AG04449 (cell line): Measurements from ENCODE around the gene MGA.

ENCODE experiments used
- CTCF ChIA-PET: fragments of 350-600 bp; formaldehyde crosslinking; extraction: SDS; loops from one replicate; lab custom pipeline; 2021; ENCODE audit warnings: antibody characterized with exemption; lab: Yijun Ruan, JAX
- POLR2A ChIA-PET: fragments of 400-600, 350-600 bp; formaldehyde crosslinking; extraction: SDS; loops from one replicate; lab custom pipeline; 2020; ENCODE audit warnings: antibody characterized with exemption, inconsistent platforms; lab: Yijun Ruan, JAX
- DNase-seq: peaks from one replicate; pipeline ENCODE4 v3.0.0-alpha.2; 2010; ENCODE audit warnings: low read depth, low spot score
- H3K4me3 ChIP-seq: 2 replicates; pipeline ENCODE4 v1.5.1; 2011; ENCODE audit warnings: low read depth, mild to moderate bottlenecking, control low read depth, low read length
- CTCF ChIP-seq: IDR thresholded peaks from one replicate; pipeline ENCODE4 v1.5.1; 2011; ENCODE audit warnings: mild to moderate bottlenecking, moderate library complexity, low read length, control low read depth, inconsistent platforms; ENCODE audit not compliant: insufficient read depth; ENCODE audit errors: missing control alignments

The MGA gene

GRCh38 chr15:41629463-41629862, 30.7 kb upstream of the MGA start:
- POLR2A ChIA-PET, result no interaction called here
- no peak overlapping the region for H3K4me3 ChIP-seq
- DNase-seq, result no peak
- no peak for TF ChIP-seq CTCF
- CTCF ChIA-PET, result interaction anchor here (0.7 kb wide), 1 partner anchor 164 kb away, joined by 4 read pairs; no protein-coding TSS in a partner anchor

- no peak overlapping the region for H3K4me3 ChIP-seq
- ChIA-PET POLR2A (no interaction called here), CTCF (no interaction called here)
- DNase-seq, result no peak
- no peak for TF ChIP-seq CTCF
Measured at GRCh38 chr15:41629883-41630282, 30.3 kb upstream of the MGA start.

GRCh38 chr15:41630616-41631217, 29.5 kb upstream of the MGA start:
- no peak for DNase-seq
- no peak for TF ChIP-seq CTCF
- CTCF ChIA-PET, result no interaction called here
- no peak overlapping the region for H3K4me3 ChIP-seq
- POLR2A ChIA-PET, result no interaction called here

- TF ChIP-seq CTCF, result no peak
- POLR2A ChIA-PET, result no interaction called here
- CTCF ChIA-PET, result interaction anchor here (2.1 kb wide), 1 partner anchor 28 kb away, joined by 5 read pairs; no protein-coding TSS in a partner anchor
Measured at GRCh38 chr15:41631880-41632470, 28.2 kb upstream of the MGA start.

GRCh38 chr15:41633609-41634008, 26.6 kb upstream of the MGA start:
- POLR2A ChIA-PET, result no interaction called here
- CTCF ChIA-PET, result interaction anchor here (0.6 to 2.1 kb wide), 3 partner anchors 30 to 168 kb away, joined by 3 to 5 read pairs (median 3); no protein-coding TSS in a partner anchor

More at GRCh38 chr15:41631880-41632470, 28.2 kb upstream of the MGA start:
- DNase-seq, result no peak
- no peak overlapping the region for H3K4me3 ChIP-seq

More at GRCh38 chr15:41633609-41634008, 26.6 kb upstream of the MGA start:
- no peak overlapping the region for H3K4me3 ChIP-seq
- no peak for DNase-seq
- no peak for TF ChIP-seq CTCF
